Vagina (tissue), 2 donors: Measurements from ENCODE around the gene CENPW. TPM values are rescaled to one million over a fixed set of nuclear protein-coding genes. Genes with fewer than 3 reads are reported as not detected.

Source experiments
- DNase-seq, 2 donors: peaks; one replicate each; pipeline ENCODE4 v3.0.0-alpha.2; 2017; ENCODE audit errors: extremely low spot score in 2 of 2
- H3K27ac ChIP-seq: fragments of 200-600 bp; sonication (generic); one replicate; pipeline ENCODE4 v1.5.1; 2019
- H3K27me3 ChIP-seq: fragments of 200-600 bp; sonication (generic); one replicate; pipeline ENCODE4 v1.5.1; 2019
- H3K36me3 ChIP-seq, 2 donors: fragments of 200-600 bp; sonication (generic); one replicate each; pipeline ENCODE4 v1.5.1; 2017 to 2019
- H3K4me1 ChIP-seq: fragments of 200-600 bp; sonication (generic); one replicate; pipeline ENCODE4 v1.5.1; 2019
- H3K4me3 ChIP-seq, 2 donors: fragments of 200-600 bp; sonication (generic); 1 replicate in 1 of 2; 2 replicates in 1 of 2; pipeline ENCODE4 v1.5.1; 2016 to 2019
- H3K9me3 ChIP-seq: fragments of 200-600 bp; sonication (generic); one replicate; pipeline ENCODE4 v1.5.1; 2019
- POLR2A ChIP-seq, 2 donors: fragments of 450-650 bp; IDR thresholded peaks; one replicate each; pipeline ENCODE4 v1.6.1; 2017; ENCODE audit warnings: antibody characterized with exemption in 2 of 2, mild to moderate bottlenecking in 2 of 2, moderate library complexity in 2 of 2
- POLR2AphosphoS5 ChIP-seq, 2 donors: sonication (generic); formaldehyde crosslinking; IDR thresholded peaks; one replicate each; pipeline ENCODE4 v1.9.0; 2017; ENCODE audit warnings: antibody characterized with exemption in 2 of 2, mild to moderate bottlenecking in 2 of 2, low read depth in 1 of 2; ENCODE audit not compliant: insufficient read depth in 1 of 2
- intact Hi-C: fragments of 100-400 bp; cut with DNase I; formaldehyde crosslinking; loops from one replicate; pipeline ENCODE4 v1.15.1; 2023
- total RNA-seq: library from RNA; depleted of rRNA; stranded (reverse); fragments of >200 nt; gene quantifications from one replicate; pipeline ENCODE4 v1.2.3, GENCODE V29; 2016
- TF ChIP-seq, protein P1 (sequence below), 3 experiments: fragments of 450-650 bp in 2 of 3; fragments of 200-600 bp in 1 of 3; sonication (generic) in 1 of 3; IDR thresholded peaks; one replicate each; pipeline ENCODE4 v1.5.1; 2017 to 2019; ENCODE audit warnings: antibody characterized with exemption in 3 of 3, mild to moderate bottlenecking in 2 of 3, moderate library complexity in 2 of 3

CENPW gene
- total RNA-seq, 1 donor from 2014 or later, result 6.4 TPM

DNA sequence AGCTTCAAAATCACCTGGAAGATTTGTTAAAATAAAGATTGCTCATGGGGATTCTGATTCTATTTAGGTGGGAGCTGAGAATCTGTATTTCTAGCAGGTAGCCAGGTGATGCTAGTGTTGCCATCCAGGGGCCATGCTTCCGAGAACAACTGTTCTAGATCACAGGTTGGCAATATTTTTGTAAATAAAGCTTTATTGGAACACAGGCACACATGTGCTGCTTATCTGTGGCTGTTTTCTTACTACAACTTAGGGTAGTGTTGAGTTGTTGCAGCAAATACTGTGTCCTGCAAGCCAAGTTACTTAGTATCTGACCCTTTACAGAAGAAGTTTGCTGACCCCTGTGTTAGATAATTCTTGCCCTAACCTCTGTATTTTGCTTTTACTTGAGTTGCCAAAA, 12.0 kb downstream of the CENPW start:
- Histone ChIP-seq H3K4me1 (no peaks in the 10 kb centered on the region), H3K36me3 (no peaks in the 10 kb centered on the region), H3K9me3 (peaks cover 4% of the 10 kb centered on the region), H3K27me3 (no peaks in the 10 kb centered on the region), H3K4me3 (no peak overlapping the region), H3K27ac (no peak overlapping the region)
- TF ChIP-seq, protein P1, sequence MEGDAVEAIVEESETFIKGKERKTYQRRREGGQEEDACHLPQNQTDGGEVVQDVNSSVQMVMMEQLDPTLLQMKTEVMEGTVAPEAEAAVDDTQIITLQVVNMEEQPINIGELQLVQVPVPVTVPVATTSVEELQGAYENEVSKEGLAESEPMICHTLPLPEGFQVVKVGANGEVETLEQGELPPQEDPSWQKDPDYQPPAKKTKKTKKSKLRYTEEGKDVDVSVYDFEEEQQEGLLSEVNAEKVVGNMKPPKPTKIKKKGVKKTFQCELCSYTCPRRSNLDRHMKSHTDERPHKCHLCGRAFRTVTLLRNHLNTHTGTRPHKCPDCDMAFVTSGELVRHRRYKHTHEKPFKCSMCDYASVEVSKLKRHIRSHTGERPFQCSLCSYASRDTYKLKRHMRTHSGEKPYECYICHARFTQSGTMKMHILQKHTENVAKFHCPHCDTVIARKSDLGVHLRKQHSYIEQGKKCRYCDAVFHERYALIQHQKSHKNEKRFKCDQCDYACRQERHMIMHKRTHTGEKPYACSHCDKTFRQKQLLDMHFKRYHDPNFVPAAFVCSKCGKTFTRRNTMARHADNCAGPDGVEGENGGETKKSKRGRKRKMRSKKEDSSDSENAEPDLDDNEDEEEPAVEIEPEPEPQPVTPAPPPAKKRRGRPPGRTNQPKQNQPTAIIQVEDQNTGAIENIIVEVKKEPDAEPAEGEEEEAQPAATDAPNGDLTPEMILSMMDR (IDR thresholded peaks at IDR 0.05), result no peak
- TF ChIP-seq POLR2A (IDR thresholded peaks at IDR 0.05), result no peak
- TF ChIP-seq POLR2AphosphoS5 (IDR thresholded peaks at IDR 0.05; ENCODE audit: insufficient read depth in 1 of 2, low read depth in 1 of 2), result no peak
- intact Hi-C loops, result no loop called here
- DNase-seq, result no peak

DNA sequence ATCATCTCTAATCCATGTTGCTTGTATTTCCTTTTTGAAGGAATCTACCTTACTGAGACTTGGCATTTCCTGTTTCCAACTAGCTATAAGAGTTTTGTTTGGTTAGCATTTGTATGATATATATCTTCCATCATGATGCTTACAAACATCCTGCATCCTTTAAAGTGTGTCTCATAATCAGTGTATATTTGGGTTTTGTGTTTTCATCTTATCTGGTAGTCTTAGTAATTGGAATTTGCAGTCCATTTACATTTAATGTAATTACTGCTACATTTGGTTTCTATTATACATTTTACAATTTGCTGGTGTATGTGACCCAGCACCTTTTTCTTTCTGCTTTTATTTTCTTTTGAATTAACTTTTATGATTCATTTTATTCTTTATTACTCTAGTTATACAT, 12.6 kb downstream of the CENPW start:
- Histone ChIP-seq H3K27me3 (no peaks in the 10 kb centered on the region), H3K4me1 (no peaks in the 10 kb centered on the region), H3K36me3 (no peaks in the 10 kb centered on the region), H3K9me3 (peaks cover 4% of the 10 kb centered on the region), H3K27ac (no peak overlapping the region), H3K4me3 (no peak overlapping the region)
- no peak for DNase-seq
- TF ChIP-seq POLR2AphosphoS5 (IDR thresholded peaks at IDR 0.05; ENCODE audit: insufficient read depth in 1 of 2, low read depth in 1 of 2) (no peak), POLR2A (IDR thresholded peaks at IDR 0.05) (no peak)
- TF ChIP-seq, protein P1 (IDR thresholded peaks at IDR 0.05), result no peak
- intact Hi-C loops, result no loop called here

- no peak overlapping the region for H3K4me3 ChIP-seq
- no peaks in the 10 kb centered on the region for H3K36me3 ChIP-seq
- peaks cover 4% of the 10 kb centered on the region for H3K9me3 ChIP-seq
Measured at GRCh38 chr6:126356526-126356925, 16.6 kb downstream of the CENPW start.

GRCh38 chr6:126359936-126360537, 20.1 kb downstream of the CENPW start:
- intact Hi-C loops, result no loop called here
- no peak for TF ChIP-seq POLR2AphosphoS5 (IDR thresholded peaks at IDR 0.05; ENCODE audit: insufficient read depth in 1 of 2, low read depth in 1 of 2)
- H3K4me3 ChIP-seq, result no peak overlapping the region

More at GRCh38 chr6:126356526-126356925, 16.6 kb downstream of the CENPW start:
- Histone ChIP-seq H3K4me1 (no peaks in the 10 kb centered on the region), H3K27me3 (no peaks in the 10 kb centered on the region), H3K27ac (no peak overlapping the region)
- intact Hi-C loops, result no loop called here
- TF ChIP-seq POLR2AphosphoS5 (IDR thresholded peaks at IDR 0.05; ENCODE audit: insufficient read depth in 1 of 2, low read depth in 1 of 2) (no peak), POLR2A (IDR thresholded peaks at IDR 0.05) (no peak)
- TF ChIP-seq, protein P1 (IDR thresholded peaks at IDR 0.05), result no peak
- no peak for DNase-seq

GRCh38 chr6:126361832-126362440, 22.0 kb downstream of the CENPW start:
- peaks cover under 1% of the 10 kb centered on the region for H3K9me3 ChIP-seq
- H3K4me3 ChIP-seq, result no peak overlapping the region
- intact Hi-C loops, result no loop called here
- no peak for DNase-seq
- H3K27me3 ChIP-seq, result no peaks in the 10 kb centered on the region
- H3K4me1 ChIP-seq, result no peaks in the 10 kb centered on the region
- TF ChIP-seq POLR2A (IDR thresholded peaks at IDR 0.05) (no peak), POLR2AphosphoS5 (IDR thresholded peaks at IDR 0.05; ENCODE audit: insufficient read depth in 1 of 2, low read depth in 1 of 2) (no peak)
- TF ChIP-seq, protein P1 (IDR thresholded peaks at IDR 0.05), result no peak
- H3K36me3 ChIP-seq, result no peaks in the 10 kb centered on the region
- H3K27ac ChIP-seq, result no peak overlapping the region

More at GRCh38 chr6:126359936-126360537, 20.1 kb downstream of the CENPW start:
- no peaks in the 10 kb centered on the region for H3K4me1 ChIP-seq
- H3K27me3 ChIP-seq, result no peaks in the 10 kb centered on the region
- peaks cover 4% of the 10 kb centered on the region for H3K9me3 ChIP-seq
- H3K36me3 ChIP-seq, result no peaks in the 10 kb centered on the region
- no peak overlapping the region for H3K27ac ChIP-seq
- DNase-seq, result no peak
